HL-60/S4 treated with phorbol 12-myristate 13-acetate at 8.2 ng/mL for 4 days and 3 days (cell line): ENCODE measurements around the gene JMY.

Experiments used
- in situ Hi-C: fragments of 300-500 bp; cut with MboI; formaldehyde crosslinking; loops from 2 replicates; pipeline ENCODE4 v1.15.0; 2022; ENCODE audit warnings: low sequenced_read_pairs

The JMY gene

GRCh38 chr5:79235634-79236361, at the start of gene JMY:
Gene JMY (plus strand): TSS chr5:79236131. CDS start chr5:79236651, 520 bp downstream.
- in situ Hi-C loops: no loop called here

- in situ Hi-C loops: no loop called here
These were observed 49.5 kb upstream of the JMY start for GRCh38 chr5:79186455-79186854.

- in situ Hi-C loops: no loop called here
These were observed 46.3 kb upstream of the JMY start for GRCh38 chr5:79189439-79190234.

- in situ Hi-C loops: no loop called here
These were observed 45.7 kb upstream of the JMY start for GRCh38 chr5:79190235-79190529.

- in situ Hi-C loops: no loop called here
These were observed 44.5 kb upstream of the JMY start for GRCh38 chr5:79191457-79191856.

- in situ Hi-C loops: no loop called here
These were observed 42.3 kb upstream of the JMY start for GRCh38 chr5:79193643-79194042.

GRCh38 chr5:79200573-79201183, 35.3 kb upstream of the JMY start:
- in situ Hi-C loops: no loop called here

GRCh38 chr5:79201206-79201605, 34.7 kb upstream of the JMY start:
- in situ Hi-C loops: no loop called here

GRCh38 chr5:79202076-79202475, 33.9 kb upstream of the JMY start:
- in situ Hi-C loops: no loop called here

- in situ Hi-C loops: no loop called here
These were observed 30.0 kb upstream of the JMY start for GRCh38 chr5:79205965-79206364.

- in situ Hi-C loops: no loop called here
These were observed 29.4 kb upstream of the JMY start for GRCh38 chr5:79206541-79206940.

GRCh38 chr5:79209505-79209904, 26.4 kb upstream of the JMY start:
- in situ Hi-C loops: no loop called here

- in situ Hi-C loops: no loop called here
These were observed 11.5 kb upstream of the JMY start for GRCh38 chr5:79224286-79224984.

GRCh38 chr5:79225026-79225425, 10.9 kb upstream of the JMY start:
- in situ Hi-C loops: no loop called here

- in situ Hi-C loops: no loop called here
These were observed 10.5 kb upstream of the JMY start for GRCh38 chr5:79225441-79225840.

GRCh38 chr5:79227484-79228025, 8.4 kb upstream of the JMY start:
- in situ Hi-C loops: no loop called here

GRCh38 chr5:79229357-79230174, 6.4 kb upstream of the JMY start:
- in situ Hi-C loops: no loop called here

- in situ Hi-C loops: no loop called here
These were observed 684 bp upstream of the JMY start for GRCh38 chr5:79235261-79235633.

GRCh38 chr5:79236362-79236969, 535 bp downstream of the JMY start:
- in situ Hi-C loops: no loop called here
